NCI-H146 (cell line): ENCODE measurements around the gene KCNJ18.
"Not testable (repeated sequence)": the region's sequence is repeated elsewhere in the genome, so short reads cannot be mapped to it uniquely, and the experiment has no call there.

Source experiments
- DNase-seq: peaks from one replicate; lab custom pipeline; 2025; lab: John Stamatoyannopoulos, UW

The KCNJ18 gene

DNA sequence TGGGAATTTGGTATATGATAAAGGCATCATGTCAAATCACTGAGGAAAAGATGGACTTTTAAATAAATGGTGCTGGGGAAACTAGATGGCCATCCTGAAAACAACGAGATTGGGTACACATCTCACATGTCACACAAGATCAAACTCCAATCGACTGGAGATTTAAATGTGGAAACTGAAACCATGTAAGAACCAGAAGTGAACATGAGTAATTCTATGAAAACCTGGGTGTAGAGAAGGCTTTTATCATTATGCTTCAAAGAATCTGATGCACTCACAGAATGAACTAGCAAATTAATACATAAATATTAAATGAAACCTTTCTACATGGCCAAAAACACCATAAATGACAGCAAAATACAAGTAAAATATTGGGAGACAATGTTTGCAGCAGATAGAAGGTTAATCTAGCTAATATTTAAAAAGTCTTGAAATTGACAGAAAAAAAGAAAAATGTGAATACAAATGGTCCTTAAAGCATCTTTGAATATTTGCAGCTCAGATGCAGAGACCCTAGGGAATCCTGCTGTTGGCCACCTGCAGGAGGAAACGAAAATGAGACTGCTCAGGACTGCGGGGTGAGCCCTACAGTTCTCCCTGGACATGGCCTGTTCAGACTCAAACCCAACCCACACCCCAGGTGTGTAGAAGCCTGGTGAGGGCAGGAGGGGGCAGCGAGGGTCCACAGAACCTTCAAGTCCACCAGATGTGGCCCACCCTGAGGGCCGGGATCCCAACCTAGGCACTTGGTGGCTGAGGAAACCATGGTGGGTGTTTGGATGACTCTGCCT lies 32.1 kb downstream of the KCNJ18 start:
- DNase-seq, result not testable (repeated sequence)

DNA sequence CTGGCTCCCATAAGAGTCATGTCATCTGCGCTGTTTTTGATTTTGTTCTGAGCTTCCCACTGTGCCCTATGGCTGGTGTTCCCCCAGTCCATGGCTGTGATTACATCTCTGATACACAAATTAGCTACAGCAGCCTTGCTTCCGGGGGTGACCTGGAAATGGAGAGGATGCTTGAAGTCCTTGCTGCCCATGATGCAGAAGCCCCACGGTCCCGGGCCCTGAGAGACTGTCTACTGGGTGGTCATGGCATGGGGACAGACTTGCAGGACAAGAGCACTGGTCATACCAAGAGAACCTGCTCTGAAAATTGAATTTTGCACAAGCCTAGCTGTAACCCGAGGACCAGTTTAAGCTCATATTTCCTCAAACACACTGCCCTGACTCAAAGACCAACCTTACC lies 38.8 kb downstream of the KCNJ18 start:
- DNase-seq, result not testable (repeated sequence)

DNA sequence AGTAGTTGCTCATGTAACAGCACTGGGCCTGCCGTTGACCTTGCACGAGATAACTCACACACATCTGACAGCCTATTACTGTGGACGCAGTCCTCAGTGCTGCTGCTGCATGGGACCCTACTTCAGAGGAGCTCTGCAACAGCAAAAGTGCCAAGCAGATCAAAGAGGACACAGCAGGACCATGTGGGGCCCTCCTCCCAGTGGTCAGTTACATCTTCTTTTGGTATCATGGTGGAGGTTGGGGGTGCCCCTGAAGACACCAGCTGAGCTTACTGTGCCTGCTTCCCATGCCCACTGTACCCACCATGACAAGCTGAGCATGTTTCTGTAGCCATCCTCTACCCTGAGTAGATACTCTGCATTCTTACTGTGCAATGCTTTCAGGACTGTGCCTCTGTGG lies 41.6 kb downstream of the KCNJ18 start:
- DNase-seq, result not testable (repeated sequence)

DNA sequence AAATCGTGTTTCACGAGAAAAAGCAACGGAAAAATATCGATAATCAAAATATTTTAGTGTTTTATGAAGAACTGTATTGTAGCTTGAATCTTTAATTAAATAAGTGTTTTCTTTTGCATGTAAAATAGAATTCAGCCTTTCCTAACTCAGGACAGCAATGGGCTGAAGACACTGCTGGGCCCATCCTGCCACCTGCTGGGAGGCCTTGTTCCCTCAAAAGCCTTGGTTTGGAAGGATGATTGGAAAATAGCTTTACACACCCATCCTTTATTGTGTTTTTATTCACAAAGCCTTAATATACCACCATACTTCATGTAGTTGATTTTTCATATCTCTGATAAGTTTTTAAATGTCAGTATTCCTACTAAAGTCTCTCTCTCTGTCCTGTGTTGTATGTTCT lies 43.5 kb downstream of the KCNJ18 start:
- not testable (repeated sequence) for DNase-seq

DNA sequence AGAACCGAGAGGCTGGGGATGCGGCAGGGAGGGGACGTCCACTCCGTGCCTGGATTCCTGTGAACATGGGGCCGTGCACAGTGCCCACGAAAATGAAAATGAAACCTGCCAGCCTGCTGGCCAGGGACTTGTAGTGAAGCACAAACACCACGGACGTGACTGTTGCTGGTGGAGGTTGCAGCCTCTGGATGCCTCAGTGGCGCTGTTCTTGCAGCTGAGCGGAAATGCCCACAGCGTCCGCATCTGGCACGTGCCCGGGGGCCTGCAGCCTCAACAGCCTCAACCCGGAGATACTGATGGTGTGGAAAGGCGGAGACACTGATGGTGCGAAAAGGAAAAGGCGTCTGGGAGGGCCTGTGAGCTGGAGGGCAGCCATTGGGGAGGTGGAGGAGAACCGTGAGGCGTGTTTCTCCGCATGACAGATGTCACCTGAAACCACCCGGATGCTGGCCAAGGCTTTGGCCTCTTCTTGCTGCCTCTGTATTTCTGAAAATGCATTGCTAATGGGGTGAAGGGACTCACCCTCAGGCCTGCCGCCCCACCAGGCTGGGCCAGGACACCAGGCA lies 44.8 kb downstream of the KCNJ18 start:
- not testable (repeated sequence) for DNase-seq

DNA sequence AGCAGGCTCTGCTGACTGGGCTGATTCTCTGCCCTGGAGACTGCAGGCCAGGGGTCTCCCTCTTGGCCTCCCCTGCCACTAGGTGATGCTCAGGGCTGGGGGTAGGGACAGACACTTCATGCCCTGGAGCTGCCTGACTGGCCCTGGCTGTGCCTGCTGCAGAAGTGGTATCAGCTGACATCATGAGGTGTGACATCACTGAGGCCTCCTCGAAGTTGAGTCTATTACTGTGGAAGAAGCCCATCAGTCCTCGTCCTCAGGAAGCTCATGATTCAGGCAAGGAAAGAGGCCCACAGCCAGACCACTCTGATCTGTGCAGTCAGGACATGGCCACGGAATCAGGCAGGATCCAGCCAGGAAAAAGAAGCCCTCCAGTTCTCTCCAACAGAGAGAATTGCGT lies 45.9 kb downstream of the KCNJ18 start:
- DNase-seq, result not testable (repeated sequence)

DNA sequence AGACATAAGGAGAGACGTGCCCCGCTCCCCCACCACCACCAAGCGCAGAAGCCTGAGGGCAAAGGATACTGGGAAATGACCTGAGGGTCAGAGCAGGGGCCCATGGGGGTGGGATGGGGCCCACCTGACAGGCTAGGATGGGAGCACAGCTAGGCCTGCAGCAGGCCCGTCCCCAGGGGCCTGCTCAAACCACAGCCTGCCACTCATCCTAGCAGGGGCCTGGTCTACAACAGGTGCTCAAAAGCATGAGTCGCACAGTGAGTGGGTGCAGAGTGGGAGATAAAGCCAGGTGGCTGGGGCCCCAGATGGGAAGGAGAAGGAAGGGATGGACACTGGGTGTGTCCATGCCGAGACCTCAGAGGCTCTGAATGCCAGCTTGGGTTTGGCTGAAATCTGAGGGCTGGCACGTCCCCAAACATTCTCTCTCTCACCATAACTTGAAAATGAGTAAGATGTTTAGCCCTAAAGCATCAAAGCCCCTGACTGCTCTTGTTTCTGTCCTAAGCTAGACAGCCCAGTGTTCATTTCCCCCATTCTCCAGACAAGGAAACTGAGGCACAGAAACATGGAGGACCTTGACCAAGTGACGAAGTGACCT lies 46.7 kb downstream of the KCNJ18 start:
- not testable (repeated sequence) for DNase-seq

DNA sequence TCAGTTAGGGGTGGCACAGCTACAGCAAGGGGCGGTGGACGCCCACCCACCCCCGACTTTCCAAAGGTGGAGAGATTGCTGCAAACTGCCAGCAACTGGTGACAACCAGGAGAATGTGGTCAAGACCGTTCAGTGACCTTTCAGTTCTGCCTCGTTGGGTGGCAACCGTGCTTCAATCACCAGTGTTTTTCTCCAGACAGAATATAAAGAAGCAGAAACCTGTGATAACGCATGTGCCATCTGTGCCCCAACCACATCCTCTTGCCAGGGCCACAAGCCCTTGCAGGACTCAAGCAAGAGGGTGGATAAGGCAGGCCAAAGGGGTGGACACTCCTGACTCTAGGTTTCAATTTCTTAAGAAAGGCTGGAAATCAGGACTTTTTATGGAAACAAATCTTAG lies 47.2 kb downstream of the KCNJ18 start:
- not testable (repeated sequence) for DNase-seq

DNA sequence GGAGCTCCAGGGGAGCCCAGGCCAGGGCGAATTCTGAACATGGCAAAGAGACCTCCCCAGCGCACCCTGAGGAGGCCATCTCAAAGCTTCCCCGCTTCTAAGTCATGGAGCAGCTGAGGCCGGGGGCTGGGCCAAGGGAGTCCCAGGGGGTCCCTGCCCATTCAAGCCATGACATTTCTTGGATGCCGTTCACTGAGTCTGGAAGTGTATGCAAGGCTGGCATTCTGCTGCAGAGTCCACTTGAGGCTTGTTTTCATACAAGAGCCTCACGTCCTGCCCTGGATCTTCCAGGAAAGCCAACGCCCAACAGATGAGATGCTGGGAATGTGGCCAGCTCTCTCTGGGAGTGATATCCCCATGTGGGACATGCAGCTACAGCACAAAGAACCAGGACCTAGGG lies 48.5 kb downstream of the KCNJ18 start:
- DNase-seq, result not testable (repeated sequence)

DNA sequence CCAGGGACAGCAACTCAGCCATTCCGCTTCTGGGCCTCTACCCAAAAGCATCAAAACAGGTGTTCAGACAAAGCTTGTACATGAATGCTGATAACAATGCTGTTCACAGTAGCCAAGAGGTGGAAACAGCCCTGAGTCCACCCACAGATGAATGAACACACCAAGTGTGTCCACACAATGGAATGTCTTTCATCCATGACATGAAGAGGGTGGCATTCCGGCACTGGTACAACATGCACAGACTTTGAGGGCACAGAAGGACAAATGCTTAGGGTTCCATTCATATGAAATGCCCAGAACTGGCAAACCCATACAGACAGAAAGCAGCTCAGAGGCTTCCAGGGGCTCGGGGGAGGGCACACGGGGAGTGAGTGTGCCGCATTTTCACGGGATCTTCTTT lies 49.2 kb downstream of the KCNJ18 start:
- DNase-seq, result not testable (repeated sequence)

DNA sequence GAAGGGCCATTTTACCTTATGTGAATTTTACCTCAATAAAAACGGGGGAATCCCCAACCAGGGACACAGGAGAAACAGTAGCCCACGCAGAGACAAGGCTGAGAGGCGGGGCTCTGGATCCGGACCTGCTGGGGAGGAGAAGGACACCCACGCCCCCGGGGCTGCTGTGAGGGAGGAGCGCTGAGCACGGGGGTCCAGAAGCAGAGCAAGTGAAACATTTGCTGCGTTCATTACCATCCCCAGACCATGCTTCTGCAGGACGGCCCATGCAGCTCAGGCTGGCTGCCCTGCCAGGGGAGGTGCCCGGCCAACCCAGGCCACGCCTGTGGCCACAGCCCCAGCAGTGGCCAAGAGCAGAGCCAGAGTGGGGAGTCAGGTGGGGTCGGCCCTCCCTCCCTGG lies 50.0 kb downstream of the KCNJ18 start:
- DNase-seq, result no peak

DNA sequence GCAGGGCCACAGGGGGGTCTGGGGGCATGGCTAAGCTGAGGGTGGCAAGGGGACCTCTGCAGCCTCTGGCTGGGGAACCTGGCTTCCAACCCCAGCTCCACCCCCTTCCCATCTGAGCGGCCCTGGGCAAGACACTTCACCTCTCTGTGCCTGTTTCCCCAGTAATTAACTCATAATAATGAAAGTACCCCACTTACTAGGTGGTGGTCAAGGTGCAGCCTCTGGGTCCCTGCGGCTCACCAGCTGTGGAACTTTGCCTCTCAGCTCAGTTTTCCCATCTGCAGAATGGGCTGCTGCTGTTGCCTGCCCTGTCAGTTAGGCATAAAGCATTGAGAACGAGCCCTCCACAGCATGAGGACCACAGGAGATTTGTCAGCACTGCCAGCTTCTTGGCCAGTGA lies 51.8 kb downstream of the KCNJ18 start:
- not testable (repeated sequence) for DNase-seq

DNA sequence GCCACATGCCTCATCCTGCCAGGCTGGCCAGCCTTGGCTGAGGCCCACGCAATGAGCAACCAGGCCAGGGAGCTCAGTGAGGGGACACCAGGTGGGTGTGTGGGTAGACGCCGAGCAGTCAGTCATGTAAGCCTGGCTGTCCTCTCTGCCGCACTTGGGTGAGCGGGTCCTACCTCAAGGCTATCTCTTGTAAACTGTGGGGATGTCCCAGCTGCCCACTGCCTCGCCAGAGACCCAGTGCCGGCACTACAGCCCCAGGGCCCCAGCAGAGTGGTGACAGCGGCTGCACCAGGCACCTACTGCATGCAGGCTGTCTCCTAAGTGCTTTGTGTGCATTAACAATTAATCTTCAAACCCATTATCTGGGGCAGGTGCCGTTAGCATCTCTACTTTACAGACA lies 52.3 kb downstream of the KCNJ18 start:
- DNase-seq, result not testable (repeated sequence)

DNA sequence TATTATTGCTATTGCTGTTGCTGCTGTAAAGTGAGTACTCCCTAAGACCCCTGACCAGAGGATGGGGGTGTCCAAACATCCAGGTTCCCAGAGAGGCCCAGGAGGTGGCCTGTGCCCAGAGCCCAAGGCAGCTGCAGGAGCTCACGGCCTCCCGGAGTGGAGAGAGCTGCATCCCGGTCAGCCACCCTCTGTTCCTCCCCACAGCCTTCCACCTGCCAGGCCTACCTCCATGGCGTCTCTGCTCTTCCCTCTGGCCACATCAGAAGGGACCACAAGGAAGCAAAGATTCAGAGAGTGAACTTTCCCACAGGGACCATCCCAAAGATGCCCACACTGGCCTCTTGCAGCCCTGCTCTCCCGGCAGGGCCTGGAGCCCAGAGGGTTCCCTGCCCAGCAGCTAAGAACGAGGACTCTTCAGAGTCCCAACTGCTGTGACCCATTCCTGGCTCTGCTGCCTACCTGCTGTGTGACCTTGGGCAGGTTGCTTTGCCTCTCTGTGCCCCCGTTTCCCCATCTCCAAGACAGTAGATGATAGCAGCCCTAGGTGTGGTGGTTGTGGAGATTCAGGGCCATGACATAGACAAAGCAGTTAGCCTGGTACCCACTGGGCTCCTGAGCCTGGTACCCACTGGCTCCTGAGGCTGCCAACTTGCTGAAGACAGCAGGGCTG lies 53.2 kb downstream of the KCNJ18 start:
- not testable (repeated sequence) for DNase-seq

DNA sequence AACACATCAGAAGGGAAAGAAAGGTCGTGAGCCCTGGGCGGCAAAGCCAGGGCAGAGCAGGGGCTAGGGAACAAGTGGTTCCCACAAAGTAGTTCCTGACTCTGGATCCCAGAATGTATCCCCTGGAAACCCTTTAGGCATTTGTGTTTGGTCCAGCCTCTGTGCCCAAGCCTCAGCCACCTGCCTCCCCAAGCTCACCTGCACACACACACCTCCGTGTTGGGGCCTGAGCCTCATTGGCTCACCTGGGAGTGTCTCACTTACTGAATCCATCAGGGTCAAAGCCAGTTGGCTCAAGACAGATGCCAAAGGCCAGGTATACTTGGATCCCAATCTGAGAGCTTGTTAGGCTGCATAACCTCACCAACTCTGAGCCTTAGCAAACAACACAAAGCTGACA lies 54.1 kb downstream of the KCNJ18 start:
- not testable (repeated sequence) for DNase-seq

DNA sequence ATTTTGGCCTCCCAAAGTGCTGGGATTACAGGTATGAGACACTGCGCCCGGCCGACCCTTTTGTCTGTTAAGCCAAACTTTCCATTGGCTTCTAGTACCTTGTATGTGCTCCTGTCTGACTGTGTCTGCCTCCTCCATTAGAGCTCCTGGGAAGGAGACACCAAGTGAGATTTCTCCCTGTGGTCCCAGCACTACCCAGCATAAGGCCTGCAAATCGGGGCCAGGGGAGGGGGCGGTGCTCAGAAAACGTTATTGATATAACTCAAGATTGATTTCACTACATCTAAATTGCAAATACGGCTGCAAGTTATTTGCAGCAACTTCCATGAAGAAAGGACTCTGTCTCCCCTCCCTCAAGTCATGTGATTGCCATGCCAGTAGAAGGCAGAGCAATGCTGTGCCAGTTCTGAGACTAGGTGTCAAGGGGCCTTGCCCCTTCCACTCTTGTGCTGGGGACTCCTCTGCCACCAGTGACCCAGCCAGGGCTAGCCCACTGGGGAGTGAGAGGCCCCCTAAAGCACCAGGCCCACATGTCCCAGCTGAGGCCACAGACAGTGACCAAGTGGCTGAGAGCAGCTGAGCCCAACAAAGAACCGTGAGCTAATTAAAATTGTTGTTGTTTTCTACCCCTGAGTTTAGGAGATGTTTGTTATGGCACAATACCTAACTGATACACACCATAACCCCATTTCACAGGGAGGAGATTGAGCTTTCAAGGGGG lies 55.0 kb downstream of the KCNJ18 start:
- DNase-seq, result not testable (repeated sequence)

DNA sequence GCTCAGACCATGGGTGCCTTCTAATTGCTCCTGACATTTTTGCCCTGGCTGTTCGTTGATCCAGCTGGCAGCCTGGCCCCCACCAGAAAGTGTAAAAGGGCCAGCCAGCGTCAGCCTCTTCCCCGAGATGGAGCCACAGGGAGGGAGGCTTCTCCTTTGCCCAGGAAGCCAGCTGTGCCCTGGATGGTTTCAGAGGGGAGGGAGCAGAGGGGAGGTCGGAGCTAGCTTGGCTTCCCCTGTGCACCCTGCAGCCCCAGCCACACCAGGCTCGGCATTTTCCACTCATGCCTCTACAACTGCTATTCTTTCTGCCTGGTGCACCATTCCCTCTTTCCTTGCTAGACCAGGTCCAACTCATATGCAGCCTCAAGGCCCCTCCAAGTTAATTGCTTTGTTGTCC lies 56.4 kb downstream of the KCNJ18 start:
- DNase-seq, result not testable (repeated sequence)

DNA sequence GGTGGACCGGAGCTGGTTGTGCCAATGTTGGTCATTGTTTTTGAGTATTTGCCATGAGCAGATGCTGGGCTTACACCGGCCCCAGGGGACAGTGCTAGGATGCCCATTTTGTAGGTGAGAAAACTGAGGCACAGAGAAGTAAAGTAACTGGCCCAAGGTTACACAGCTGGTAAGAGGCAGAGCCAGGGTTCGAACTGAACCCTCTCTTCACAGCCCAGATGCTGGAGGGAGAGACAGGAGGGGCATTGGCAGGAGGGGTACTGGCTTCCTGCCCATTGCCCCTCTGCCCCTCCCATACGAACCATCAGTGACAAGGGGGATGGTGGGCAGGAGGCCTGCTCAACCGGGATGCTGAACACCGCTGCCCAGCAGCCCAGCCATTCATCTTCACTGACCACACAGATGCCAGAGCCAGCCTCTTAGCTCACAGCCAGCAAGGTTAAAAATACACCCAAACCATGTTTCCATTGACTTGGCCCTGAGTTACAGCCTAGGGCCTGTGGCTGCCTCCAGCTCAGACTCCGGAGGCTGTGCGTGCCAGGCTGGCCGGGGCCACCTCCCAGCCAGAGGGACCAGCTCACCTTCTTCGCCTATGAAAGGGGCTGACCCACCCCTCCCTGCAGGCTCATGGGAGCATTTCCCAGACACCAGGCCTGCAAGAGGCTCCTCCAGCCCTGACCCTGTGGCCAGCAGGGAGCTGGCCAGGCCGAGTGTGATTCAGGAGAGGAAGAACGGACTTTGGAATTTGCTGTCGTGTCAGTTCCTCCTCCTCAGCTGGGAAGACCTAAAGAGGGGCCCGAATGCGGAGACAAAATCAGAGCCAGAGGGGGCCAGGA lies 57.6 kb downstream of the KCNJ18 start:
- not testable (repeated sequence) for DNase-seq

DNA sequence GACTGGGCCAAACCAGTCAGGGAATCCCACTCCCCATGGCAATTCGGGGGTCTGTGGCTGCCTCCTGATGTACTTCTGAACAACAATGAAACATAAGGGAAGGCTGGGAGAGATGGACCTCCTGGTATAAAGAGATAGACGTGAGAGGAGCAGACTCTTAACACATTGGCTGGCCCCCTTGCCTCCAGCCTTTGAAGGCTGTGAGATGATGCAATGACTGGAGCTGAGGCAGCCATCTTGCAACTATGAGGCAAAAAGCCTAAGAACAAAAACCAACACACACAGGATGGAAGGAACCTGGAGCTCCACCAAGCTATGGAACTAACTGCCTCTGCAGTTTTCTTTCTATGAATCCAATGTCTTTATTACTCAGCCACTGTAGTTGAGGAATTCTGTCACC lies 58.8 kb downstream of the KCNJ18 start:
- DNase-seq, result not testable (repeated sequence)
